GM19463 (cell line): ENCODE measurements around the gene LHX3.

Source experiments
- ATAC-seq: cut with Tn5 transposase; IDR thresholded peaks from one replicate; pipeline ENCODE4 v1.9.1; 2021; ENCODE audit warnings: mild to moderate bottlenecking, moderate library complexity; ENCODE audit not compliant: unreplicated experiment

LHX3 gene

DNA sequence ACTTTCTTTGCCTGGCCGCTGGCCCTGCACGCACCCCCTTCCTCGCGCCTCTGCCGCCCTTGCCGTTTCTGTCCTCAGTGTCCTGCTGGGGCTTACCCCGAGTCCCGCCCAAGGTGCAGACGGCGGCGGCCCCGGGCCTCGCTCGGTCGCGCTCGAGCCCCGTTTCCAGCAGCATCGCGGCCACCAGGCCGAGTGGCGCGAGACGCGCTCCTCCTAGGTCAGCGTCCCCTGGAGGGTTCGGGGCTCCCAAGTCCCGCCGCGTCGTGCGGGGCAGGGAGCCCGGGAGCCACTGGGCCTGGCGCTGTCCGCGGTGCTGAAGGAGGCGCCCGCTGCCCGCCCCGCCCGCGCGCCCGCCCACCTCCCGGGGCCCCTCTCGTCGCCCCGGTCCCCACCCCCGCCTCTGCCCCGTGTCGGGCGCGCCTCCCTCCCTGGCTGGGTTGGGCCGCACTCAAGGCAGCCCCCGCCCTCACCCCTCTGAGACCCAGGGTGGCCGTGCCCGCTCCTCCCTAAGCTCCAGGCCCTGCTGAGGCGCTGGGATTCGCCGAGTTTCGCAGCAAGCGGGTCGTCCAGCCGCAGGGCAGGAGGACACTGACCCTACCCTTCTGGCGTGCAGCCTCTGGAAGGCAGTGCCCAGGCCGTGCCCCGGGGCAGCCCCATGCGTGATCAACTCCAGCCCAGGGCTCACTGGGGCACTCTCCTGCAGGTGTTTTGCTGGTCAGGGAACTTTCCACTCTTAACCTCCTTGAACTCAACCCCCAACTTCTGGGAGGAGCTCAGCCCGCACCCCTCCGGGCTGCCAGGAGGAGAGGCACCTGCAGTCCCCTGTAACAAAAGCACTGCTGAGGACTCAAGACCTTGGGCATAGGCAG is at the start of gene LHX3:
Gene LHX3 (minus strand): TSS at position 291 of the 869 bp plus-strand sequence. CDS start 116 bp downstream, at position 175.
- no peak for ATAC-seq

DNA sequence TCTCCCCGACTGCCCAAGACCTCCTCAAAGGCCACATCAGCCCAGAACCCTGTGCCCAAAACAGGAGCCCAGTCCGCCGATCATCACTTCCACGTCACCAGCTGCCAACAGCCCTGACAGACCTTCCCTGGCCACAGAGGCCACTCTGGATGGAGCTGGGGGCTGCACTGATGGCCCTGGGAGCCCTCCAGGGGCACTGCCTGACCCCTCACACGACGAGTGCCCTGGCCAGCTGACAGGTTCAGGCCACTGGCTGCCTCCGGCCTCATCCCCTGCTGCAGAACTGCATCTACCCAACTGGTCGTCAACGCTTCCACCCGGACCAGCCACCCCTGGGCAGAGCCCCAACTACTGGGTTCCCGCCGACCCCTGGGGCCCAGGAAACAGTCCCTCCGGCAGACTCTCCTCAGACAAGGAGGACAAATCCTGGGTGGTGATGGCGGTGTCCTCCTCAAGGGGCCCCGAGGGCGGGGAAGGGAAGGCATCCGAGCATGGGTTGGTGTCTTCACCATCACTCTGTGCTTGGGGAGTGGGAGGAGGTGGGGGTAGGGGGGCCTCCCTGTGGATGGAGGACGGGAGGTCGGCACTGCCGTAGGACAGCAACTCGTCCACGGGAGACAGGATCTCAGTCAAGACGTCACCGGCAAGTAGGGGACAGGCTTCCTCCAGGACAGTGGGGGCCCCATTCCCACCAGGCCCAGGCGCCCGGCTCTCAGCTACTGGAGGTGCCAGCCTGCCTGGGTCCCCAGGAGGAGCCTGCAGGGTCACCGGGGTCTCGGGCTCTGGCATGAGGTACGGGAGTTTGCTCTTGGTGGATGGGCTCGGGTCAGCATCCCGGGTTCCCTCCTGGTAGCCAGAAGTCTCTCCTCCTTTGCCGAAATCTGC is 48.6 kb upstream of the LHX3 start:
- no peak for ATAC-seq

GRCh38 chr9:136252846-136253245 is 47.9 kb upstream of the LHX3 start:
- ATAC-seq = no peak

- no peak for ATAC-seq
Observed at GRCh38 chr9:136252281-136252680, 47.4 kb upstream of the LHX3 start.

GRCh38 chr9:136251264-136252115 is 46.6 kb upstream of the LHX3 start:
- no peak for ATAC-seq

- no peak for ATAC-seq
Observed at GRCh38 chr9:136250676-136251075, 45.7 kb upstream of the LHX3 start.

DNA sequence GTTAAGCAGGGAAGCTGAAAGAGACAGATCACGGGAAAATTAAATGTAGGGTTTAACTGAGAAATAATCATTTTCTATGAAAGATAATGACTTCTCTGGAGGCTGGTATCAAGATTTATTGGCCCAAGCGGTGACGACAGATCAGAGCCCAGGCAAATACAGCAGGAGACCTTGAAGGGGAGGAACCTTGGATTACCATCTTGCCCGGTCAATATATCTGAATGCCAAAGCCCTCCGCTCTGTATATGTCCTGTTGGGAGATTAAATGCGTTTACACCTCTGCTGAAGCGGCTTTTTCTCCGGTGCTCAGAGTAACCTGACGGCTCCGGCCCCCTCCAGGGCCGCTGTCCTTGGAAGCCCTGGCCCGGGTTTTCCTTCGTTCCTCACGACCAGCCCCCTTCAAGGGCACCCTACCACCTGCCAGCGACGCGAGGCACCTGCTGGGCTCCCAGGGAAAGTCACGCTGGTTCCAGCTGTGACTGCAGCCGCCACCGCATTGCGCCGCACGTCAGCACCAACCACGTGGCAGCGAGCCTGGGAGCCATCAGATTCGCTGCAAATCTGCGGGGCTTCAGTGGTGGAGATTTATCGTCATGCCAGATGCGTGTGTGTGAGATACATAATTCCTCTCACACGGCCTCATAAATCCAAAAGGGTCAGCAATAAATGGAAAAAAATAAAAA is 45.1 kb upstream of the LHX3 start:
- ATAC-seq = no peak

GRCh38 chr9:136248951-136249876 is 44.3 kb upstream of the LHX3 start:
- no peak for ATAC-seq

GRCh38 chr9:136247947-136248637 is 43.2 kb upstream of the LHX3 start:
- no peak for ATAC-seq

DNA sequence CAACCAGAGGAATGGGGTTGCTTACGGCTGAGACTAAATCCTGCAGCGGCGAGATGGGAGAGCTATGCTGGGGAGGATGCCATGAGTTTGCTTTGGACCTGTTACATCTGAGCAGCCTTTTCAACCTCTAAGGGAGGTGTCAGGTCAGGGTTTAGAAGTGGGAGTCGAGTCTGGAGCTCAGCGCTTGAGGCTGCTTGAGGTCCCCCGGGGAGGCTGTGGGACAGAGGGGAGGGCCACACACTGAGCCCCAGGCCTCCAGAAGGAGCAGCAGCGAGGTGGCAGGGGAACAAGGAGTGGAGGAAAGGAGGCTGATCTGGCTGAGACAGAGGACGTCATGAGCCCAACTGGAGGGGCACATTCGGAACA is 42.6 kb upstream of the LHX3 start:
- ATAC-seq = no peak

DNA sequence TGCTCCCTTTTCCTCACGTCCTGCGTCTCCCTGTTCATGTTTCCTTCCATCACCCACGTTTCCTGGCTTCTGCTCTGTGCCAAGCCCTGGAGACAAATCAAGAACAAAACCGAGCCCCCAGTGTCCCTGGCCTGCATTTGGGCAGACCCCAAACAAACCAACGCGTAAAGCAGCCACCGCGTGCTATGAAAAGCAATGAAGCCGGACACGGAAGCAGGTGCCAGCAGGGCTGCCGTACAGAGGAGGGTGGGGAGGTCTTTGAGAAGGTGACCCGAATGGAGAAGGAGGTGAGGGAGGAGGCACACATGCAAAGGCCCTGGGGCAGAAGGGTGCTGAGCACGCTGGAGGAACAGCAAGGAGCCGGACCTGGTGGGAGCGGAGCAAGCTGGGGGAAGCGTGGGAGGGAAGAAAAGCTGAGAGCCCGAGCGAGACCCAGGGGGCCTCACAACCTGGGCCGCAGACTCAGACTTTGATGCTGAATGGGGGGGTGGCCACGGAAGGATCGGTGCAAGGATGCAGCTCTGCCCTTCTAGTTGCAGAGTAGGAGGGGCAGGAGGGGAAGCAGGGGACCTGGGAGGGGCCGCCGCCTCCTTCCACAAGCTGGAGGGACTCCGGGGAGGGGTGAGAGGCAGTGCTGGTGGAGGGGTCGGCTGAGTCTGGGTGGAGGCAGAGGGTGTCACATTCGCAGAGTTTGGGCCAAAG is 42.1 kb upstream of the LHX3 start:
- no peak for ATAC-seq

DNA sequence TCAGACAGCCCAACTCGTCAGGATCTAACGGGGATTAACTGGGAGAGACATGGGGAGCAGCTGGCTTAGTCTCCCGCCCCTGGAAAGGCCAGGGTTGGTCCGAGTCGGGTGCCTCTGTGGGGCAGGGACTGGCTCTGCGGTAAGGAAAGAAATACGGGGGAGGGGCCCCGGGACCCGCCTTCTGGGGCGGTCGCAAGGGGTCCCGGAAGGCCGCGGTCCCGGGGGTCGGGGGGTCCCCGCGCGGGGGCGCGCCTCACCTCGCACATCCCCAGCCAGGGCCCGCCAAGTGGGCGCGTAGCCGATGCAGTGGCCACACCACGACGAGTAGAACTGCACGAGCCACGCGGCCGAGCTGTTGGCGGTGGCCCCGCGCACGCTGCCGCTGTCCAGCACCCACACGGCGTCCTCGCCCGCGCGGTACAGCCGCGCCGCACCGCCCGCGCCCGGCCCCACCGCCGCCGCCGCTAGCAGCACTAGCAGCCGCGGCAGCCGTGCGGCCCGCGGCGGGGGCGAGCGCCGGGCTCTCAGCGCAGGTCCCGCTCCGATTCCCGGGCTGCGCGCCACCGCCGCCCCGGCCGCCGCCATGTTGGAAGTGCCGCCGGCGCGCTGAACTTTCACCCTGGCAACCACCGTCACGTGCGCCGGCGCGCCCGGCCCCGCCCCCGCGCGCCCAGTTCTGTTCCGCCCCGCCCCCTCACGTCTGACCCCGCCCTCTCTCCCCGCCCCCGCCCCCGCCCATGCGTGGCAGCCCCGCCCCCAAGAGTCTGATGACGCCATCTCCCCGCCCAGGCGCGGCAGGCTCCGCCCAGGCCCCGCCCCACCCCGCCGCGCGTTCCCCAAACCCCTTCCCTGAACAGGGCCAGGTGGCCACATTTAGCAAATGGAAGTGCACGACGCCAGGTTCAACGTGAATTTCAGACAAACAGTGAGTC is 40.6 kb upstream of the LHX3 start, which contains the start of gene QSOX2:
Gene QSOX2 (minus strand): TSS at position 594 of the 932 bp plus-strand sequence. CDS start 9 bp downstream, at position 585.
- no peak for ATAC-seq

DNA sequence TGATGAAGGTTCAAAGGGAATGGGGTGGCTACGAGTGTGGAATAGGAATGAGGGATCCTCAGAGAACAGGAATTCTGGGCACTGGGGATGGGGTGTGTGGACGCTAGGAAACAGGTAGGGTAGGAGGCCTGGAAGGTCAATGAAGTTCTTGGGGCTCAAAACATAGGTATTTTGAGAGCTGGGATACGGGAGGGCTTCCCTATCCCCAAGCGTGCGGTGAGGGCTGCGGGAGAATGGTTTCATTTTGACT is 40.0 kb upstream of the LHX3 start:
- no peak for ATAC-seq

DNA sequence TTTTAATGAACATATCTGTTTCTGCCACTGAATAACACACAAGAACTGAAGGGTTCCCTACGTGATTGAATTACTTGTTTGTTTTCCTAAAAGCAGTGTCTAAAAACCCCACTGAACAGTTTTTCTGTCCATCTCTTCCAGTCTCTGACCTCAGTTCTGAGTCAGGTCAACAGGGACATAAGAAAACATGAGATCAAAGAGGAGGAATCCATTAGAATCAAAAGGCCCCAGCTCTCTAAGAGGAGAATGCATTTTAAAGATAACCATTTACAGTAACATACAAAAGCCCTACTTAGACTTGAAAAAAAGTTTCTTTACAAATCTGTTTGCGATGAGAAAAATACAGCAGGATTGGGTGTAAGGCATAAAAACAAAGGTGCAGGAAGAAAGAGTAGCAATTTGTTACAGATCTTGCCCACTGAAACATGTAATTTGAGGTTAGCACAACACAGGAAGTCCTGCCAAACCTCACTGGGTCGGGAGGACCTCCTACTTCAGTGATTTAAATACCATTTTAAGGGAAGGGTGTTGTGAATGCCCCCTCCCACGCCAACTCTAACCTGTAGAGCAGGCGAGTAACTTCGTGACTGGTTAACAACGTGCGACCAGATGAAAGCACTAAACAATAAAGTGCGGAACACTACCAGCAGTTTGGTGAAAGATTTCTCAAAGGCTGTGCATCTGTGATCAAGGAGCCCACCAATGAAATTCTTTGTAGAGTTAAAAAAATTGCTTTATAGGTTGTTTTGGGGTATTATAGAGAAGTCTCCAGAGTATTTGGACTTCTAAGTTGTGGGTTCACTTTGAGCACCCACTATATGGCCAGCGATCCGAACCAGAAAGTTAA is 39.4 kb upstream of the LHX3 start:
- ATAC-seq = no peak

DNA sequence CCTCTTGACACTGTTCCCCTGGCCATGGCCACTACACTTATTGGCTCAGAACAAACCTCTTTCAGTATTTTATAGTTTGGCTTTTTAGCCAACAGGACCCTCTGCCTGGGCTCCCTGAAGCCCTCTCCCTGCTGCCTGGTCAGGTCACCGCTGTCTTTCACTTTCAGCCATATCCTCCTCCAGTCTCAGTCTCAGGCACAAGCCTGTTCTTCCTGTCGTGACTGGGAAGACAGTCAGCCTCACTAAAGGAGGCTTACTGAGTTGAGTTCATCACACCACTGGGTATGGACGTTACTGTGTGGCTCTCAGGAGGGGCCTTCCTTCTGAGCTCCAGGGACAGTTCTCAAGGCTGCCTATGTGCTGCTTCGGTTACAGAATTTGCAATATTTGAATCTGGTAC is 38.7 kb upstream of the LHX3 start:
- ATAC-seq = no peak

DNA sequence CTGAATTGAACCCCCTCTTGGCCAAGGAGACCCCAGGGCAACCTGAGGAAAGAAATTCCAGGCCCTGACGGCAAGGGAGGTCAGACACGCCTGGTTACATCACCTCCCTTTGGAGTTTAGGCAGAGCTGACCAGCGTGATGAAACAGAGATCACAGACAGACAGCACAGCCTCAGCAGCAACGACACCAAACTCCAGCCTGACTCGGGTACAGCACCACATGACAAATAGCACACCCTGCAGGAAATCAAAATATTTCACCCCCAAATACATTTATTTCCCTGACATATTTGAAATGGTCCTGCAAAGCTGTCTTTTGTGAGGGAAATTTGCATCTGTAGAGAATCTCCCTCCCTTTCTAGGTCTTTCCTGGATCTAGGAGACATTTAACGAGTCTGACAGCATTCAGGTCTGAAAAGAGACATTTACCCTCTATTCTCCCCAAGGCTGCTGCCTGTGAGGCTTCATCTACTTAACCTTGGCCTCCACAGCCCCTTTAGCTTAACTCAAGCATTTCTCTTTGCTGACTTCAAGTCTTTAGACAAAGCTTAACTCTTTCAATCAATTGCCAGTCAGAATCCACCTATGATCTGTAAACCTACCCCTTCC is 38.1 kb upstream of the LHX3 start:
- ATAC-seq = no peak
